ENCODE measurements around the gene TRIM9. TPM values are rescaled to one million over a fixed set of nuclear protein-coding genes. Genes with fewer than 3 reads are reported as not detected.
A peak's percentile ranks its signal among the peaks of the same experiment; 100 is the strongest.

TRIM9 gene
- total and polyA plus RNA-seq, 2 experiments from 2014 or later: 4.4 to 6.2 TPM

DNA sequence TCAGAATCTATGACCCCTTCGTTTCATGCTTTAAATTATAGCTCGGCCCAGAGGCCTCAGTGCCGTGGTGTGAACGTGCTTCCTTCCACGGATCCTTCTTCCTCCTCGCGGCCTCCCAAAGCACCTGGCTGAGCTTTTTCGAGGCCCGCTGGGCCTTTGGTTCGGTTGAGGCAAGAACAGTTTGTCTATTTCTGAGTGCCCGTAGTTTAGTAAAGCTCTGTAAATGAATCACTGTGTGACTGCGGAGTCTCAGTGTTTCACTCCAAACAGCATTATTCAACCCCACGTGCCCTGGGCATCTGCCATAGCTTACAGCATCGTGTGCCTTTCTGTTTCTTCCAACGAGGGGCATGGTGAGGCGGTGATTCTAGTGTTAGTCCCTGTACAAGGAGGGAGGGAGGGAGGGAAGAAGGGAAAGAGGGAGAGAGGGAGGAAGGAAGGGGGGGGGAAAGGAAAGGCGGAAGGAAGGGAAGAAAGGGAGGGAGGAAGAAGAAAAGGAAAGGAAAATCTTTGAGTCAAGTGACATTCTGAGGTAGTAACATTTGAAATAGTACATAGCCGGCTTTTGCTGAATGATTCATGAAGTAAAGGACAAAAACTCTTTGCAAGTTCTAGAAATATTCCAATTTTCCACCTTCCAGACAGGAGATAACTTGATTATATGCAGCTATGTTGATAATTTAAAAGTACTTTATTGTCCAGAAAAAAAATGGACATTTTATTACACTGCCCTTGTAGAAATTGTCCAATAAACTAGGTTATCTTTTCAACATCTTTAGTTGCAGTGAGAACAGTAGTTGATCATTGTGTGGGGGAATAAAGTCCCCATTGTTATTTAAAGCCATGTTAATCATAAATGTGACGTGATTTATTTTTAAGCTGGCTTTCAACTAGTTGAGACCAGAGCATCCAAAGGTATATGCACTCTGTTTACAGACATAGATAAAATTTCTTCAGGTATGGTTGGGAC, 1.2 kb upstream of the TRIM9 start:
- peak overlapping the region; percentile 98 for H2AFZ ChIP-seq
- TF ChIP-seq, protein P1, sequence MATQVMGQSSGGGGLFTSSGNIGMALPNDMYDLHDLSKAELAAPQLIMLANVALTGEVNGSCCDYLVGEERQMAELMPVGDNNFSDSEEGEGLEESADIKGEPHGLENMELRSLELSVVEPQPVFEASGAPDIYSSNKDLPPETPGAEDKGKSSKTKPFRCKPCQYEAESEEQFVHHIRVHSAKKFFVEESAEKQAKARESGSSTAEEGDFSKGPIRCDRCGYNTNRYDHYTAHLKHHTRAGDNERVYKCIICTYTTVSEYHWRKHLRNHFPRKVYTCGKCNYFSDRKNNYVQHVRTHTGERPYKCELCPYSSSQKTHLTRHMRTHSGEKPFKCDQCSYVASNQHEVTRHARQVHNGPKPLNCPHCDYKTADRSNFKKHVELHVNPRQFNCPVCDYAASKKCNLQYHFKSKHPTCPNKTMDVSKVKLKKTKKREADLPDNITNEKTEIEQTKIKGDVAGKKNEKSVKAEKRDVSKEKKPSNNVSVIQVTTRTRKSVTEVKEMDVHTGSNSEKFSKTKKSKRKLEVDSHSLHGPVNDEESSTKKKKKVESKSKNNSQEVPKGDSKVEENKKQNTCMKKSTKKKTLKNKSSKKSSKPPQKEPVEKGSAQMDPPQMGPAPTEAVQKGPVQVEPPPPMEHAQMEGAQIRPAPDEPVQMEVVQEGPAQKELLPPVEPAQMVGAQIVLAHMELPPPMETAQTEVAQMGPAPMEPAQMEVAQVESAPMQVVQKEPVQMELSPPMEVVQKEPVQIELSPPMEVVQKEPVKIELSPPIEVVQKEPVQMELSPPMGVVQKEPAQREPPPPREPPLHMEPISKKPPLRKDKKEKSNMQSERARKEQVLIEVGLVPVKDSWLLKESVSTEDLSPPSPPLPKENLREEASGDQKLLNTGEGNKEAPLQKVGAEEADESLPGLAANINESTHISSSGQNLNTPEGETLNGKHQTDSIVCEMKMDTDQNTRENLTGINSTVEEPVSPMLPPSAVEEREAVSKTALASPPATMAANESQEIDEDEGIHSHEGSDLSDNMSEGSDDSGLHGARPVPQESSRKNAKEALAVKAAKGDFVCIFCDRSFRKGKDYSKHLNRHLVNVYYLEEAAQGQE (IDR thresholded peaks at IDR 0.05; ENCODE audit: unreplicated experiment): no peak
- TF ChIP-seq ZNF331 (CRISPR knock-in tag; IDR thresholded peaks at IDR 0.05; ENCODE audit: low read depth) (no peak), POLR2AphosphoS5 (IDR thresholded peaks at IDR 0.05; ENCODE audit: low read depth) (no peak)
- no peaks in the 10 kb centered on the region for H3K9me2 ChIP-seq (ENCODE audit: insufficient read depth)
- H3K79me2 ChIP-seq (replicated peaks; ENCODE audit: insufficient read depth): no peaks in the 10 kb centered on the region
- H4K20me1 ChIP-seq (replicated peaks; ENCODE audit: insufficient read depth): peaks cover 4% of the 10 kb centered on the region; the same call in 1 of the 2 replicates
- peak overlapping the region; percentile 79 for H3K4me3 ChIP-seq
- no peaks in the 10 kb centered on the region for H3F3A ChIP-seq (replicated peaks; ENCODE audit: low read depth)
- Mint-ChIP-seq H3K9me3 (no peaks in the 10 kb centered on the region), H3K4me3 (peak overlapping the region; percentile 86), H3K4me1 (peaks cover 25% of the 10 kb centered on the region), H3K27me3 (ENCODE audit: insufficient read depth, low read depth, poor library complexity) (peaks cover 33% of the 10 kb centered on the region), H3K36me3 (ENCODE audit: low read depth) (no peaks in the 10 kb centered on the region), H3K27ac (no peak overlapping the region)
- ATAC-seq (no peak), DNase-seq (ENCODE audit: low spot score) (no peak)
- peaks cover 58% of the 10 kb centered on the region for H3K27me3 ChIP-seq (ENCODE audit: insufficient read depth)
- peak overlapping the region; percentile 96 for H3K4me2 ChIP-seq
- 0 out of 2 replicates have a peak, but pooled peaks cover 20% of the 10 kb centered on the region for H3K4me1 ChIP-seq (ENCODE audit: insufficient read depth)
- H3K36me3 ChIP-seq (ENCODE audit: insufficient read depth): no peaks in the 10 kb centered on the region
- no peak overlapping the region for H3K27ac ChIP-seq (ENCODE audit: low read depth)

DNA sequence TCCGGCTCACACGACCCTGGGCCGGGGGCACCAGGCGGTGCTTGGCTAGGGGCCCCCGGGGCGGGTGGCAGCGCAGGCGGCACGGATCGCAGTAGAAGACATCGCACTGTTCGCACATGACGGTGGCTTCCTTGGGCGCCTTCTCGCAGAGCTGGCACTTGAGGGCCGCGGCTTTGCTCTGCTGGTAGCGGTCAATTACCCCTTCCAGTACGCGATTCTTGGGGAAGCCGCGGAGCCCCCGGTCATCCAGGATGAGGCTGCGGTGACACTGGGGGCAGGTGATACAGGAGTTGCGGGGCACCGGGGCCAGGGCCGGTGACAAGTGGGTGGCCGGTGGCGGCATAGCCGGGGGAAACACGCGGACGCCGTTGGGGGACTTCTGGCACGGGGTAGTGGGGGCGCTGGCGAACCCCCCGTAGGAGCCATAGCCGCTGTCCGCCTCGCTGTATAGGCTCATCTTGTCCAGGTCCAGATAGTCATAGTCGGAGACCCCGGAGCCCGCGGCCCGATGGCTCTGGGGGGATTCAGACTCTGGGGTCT, 553 bp downstream of the TRIM9 start:
- H3K9me2 ChIP-seq (ENCODE audit: insufficient read depth): no peaks in the 10 kb centered on the region
- H3K27ac ChIP-seq (ENCODE audit: low read depth): no peak overlapping the region
- Mint-ChIP-seq H3K4me1 (peaks cover 19% of the 10 kb centered on the region), H3K9me3 (no peaks in the 10 kb centered on the region), H3K36me3 (ENCODE audit: low read depth) (no peaks in the 10 kb centered on the region), H3K27me3 (ENCODE audit: insufficient read depth, low read depth, poor library complexity) (peaks cover 33% of the 10 kb centered on the region), H3K27ac (no peak overlapping the region), H3K4me3 (peak overlapping the region; percentile 86)
- peaks cover 4% of the 10 kb centered on the region; the same call in 1 of the 2 replicates for H4K20me1 ChIP-seq (replicated peaks; ENCODE audit: insufficient read depth)
- peak overlapping the region; percentile 79 for H3K4me3 ChIP-seq
- no peaks in the 10 kb centered on the region for H3F3A ChIP-seq (replicated peaks; ENCODE audit: low read depth)
- H3K27me3 ChIP-seq (ENCODE audit: insufficient read depth): peaks cover 58% of the 10 kb centered on the region
- H3K4me1 ChIP-seq (ENCODE audit: insufficient read depth): 0 out of 2 replicates have a peak, but pooled peaks cover 12% of the 10 kb centered on the region
- peak overlapping the region; percentile 96 for H2AFZ ChIP-seq
- ATAC-seq: peak; percentile 25
- DNase-seq (ENCODE audit: low spot score): peak; percentile 60
- peak overlapping the region; percentile 96 for H3K4me2 ChIP-seq
- no peaks in the 10 kb centered on the region for H3K79me2 ChIP-seq (replicated peaks; ENCODE audit: insufficient read depth)
- no peaks in the 10 kb centered on the region for H3K36me3 ChIP-seq (ENCODE audit: insufficient read depth)
- TF ChIP-seq, protein P1 (IDR thresholded peaks at IDR 0.05; ENCODE audit: unreplicated experiment): no peak
- TF ChIP-seq POLR2AphosphoS5 (IDR thresholded peaks at IDR 0.05; ENCODE audit: low read depth) (no peak), CREB1 (CRISPR knock-in tag; IDR thresholded peaks at IDR 0.05; ENCODE audit: low read depth) (no peak), NANOG (IDR thresholded peaks at IDR 0.05; ENCODE audit: borderline replicate concordance) (no peak), STAT1 (IDR thresholded peaks at IDR 0.05; ENCODE audit: unreplicated experiment) (no peak), ZNF331 (CRISPR knock-in tag; IDR thresholded peaks at IDR 0.05; ENCODE audit: low read depth) (no peak), JUNB (IDR thresholded peaks at IDR 0.05; ENCODE audit: unreplicated experiment) (no peak), EZH2 (IDR thresholded peaks at IDR 0.05; ENCODE audit: low read depth, unreplicated experiment) (no peak), EZH2phosphoT487 (IDR thresholded peaks at IDR 0.05; ENCODE audit: unreplicated experiment) (no peak), ZNF114 (CRISPR knock-in tag; IDR thresholded peaks at IDR 0.05) (no peak)
- TF ChIP-seq, protein P2, sequence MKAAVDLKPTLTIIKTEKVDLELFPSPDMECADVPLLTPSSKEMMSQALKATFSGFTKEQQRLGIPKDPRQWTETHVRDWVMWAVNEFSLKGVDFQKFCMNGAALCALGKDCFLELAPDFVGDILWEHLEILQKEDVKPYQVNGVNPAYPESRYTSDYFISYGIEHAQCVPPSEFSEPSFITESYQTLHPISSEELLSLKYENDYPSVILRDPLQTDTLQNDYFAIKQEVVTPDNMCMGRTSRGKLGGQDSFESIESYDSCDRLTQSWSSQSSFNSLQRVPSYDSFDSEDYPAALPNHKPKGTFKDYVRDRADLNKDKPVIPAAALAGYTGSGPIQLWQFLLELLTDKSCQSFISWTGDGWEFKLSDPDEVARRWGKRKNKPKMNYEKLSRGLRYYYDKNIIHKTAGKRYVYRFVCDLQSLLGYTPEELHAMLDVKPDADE (IDR thresholded peaks at IDR 0.05): no peak
- TF ChIP-seq, protein P3, sequence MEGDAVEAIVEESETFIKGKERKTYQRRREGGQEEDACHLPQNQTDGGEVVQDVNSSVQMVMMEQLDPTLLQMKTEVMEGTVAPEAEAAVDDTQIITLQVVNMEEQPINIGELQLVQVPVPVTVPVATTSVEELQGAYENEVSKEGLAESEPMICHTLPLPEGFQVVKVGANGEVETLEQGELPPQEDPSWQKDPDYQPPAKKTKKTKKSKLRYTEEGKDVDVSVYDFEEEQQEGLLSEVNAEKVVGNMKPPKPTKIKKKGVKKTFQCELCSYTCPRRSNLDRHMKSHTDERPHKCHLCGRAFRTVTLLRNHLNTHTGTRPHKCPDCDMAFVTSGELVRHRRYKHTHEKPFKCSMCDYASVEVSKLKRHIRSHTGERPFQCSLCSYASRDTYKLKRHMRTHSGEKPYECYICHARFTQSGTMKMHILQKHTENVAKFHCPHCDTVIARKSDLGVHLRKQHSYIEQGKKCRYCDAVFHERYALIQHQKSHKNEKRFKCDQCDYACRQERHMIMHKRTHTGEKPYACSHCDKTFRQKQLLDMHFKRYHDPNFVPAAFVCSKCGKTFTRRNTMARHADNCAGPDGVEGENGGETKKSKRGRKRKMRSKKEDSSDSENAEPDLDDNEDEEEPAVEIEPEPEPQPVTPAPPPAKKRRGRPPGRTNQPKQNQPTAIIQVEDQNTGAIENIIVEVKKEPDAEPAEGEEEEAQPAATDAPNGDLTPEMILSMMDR (conservative IDR thresholded peaks at IDR 0.05; ENCODE audit: low read depth in 2 of 2): no peak
